Right kidney (tissue), 1 donor: ENCODE results near the gene S100PBP.

Source experiments
- DNase-seq: peaks from one replicate; pipeline ENCODE4 v3.0.0-alpha.2; 2016

The S100PBP gene

DNA sequence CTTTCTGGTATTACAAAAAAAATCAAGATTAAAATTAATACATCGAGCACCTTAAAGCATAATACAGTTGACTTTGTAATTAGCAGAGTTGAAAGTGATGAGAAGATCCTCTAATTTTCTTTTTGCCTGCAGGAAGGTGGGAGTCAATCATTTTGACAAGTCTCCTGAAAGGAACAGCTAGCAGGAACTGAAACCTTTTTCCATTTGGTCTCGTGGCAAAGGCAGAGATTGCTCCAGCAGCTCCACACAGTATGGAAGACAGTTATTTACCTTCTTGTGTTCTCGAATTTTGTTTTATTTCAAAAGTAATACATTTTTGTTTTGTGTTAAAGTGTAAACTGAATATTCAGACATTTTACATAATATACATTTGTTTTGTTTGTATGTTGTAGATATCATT is 7.7 kb downstream of the S100PBP start:
- DNase-seq: no peak

DNA sequence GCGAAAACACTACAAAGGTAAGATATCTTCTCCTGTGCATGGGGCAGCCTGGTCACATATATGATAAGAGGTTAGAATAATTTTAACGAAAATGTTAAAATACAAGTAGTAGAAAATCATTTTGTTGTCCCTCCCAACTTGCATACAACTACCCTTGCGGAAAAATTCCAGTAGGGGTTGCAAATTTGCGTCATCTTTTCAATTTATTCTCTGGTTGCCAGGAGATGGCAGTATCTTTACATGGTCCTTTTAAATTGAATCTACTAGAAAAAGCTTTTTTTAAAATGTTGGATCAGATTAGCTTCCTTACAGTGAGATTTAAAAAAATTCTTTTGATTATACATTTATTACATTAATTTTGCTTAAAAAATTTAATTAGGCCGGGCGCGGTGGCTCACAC is 10.9 kb downstream of the S100PBP start:
- no peak for DNase-seq

DNA sequence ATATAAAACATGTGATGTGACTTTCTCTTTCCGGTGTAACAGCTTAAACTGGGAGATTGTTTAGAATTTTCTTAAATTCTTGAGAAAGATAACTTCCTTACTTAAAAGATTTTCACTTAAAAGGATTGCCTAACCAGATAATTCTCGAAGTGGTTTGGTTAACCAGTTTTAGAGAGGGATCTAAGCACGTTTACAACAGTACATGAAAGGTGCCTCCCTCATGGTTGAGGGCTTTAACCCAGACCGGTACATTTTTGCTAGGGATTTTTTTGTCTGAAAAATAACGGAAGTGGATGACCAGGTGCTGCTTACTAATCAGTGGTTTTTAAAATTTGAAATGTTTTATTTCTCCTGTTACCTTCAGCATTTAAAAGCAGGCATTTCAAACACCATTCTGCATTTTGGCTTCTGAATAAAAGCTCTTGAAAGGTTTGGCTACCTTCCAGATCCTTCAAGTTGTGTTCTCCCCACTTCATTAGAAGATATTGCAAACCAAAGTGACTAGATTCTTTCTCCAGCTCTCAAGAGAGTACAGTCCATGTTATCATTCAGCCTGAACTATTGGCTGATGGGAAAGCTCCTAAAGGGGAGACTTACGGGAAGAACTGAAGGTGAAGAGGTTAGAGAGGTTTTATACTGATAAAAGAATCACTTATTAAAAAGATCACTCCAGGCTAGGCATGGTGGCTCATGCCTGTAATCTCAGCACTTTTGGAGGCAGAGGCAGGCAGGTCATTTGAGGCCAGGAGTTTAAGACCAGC is 12.8 kb downstream of the S100PBP start:
- DNase-seq: no peak

DNA sequence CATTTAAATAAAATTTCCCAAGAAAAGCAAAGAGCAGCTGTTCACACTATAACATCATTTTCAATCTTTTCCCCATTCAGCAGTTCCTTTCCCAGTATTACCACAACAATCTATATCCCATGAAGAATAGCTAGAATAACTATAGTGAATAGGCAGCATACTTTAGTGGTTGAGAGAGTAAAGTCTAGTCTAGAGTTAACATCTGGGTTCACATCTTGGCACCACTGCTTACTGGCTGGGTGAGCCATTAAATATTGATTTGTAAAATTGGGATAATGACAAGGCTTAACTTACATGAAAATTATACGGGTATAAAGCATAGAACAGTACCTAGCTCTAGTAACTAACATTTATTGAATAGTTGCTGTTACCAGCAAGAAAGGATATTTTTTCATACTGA is 14.4 kb downstream of the S100PBP start:
- DNase-seq: no peak

DNA sequence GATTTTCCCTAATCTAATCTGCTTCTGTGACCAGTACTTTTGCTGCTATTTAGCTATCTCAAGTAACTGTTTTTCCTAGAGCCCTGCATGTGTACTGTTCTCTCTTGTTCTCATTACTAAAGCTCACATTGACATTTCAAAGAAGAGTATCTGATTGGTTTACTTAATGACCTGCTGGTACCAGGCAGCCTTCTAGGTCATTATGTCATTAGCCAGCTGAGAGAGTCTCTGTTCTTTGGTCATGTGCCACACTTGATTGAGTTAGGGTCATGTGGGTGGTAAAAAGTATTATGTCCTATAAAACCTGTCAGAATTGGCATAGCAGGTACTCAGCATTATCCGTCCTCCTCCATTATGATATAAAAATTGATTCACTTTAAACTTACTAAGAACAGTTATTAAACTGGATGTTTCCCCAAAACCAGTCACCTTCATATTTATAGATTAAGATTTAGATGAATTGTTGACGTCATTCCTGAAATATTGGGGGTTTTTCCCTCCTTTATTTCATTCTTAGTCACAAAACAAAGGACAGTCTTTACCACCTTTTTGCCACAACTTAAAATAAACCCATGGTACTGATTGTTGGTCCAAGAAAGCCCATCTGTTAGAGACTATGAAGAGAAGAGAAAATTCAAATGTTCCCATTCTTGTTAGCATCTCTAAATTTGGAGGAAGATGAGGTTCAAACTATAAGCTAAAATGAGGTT is 31.1 kb downstream of the S100PBP start:
- DNase-seq: no peak

DNA sequence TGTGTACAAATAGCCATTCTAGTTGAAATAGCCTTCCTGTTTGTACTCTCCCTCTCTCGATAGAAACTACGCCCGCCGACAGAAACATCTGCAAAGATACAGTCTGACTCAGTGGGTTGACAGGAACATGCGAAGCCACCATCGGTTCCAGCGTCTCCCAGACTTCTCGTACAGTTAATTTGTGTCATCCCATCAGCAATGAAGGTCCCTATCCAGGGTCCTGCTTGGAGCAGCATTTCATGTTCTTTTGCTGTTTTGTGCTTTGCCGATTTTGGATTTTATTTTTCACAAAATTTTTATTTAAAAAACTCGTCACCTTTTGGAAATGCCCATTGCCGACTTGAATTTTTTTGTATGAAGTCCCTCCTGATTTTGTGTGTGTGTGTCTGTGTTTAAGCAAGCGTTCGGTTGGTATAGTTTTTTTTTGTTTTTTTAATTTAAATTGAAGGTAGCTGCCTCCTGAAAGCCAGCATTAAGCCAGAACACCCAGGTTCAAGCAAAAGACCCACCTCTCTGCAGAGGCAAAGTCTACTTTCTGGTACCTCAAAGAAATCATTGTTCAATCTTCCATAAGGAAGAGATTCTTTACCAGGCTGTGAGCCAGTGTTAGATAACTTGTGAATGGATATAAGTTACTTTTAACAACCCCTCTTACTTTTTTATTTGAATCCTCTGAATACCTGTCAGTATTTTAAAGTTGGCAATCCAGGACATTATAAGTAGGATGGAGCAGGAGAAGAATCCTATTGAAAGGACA is 38.6 kb downstream of the S100PBP start:
- no peak for DNase-seq

- DNase-seq: no peak
Observed at GRCh38 chr1:32858136-32858535, 40.7 kb downstream of the S100PBP start.

DNA sequence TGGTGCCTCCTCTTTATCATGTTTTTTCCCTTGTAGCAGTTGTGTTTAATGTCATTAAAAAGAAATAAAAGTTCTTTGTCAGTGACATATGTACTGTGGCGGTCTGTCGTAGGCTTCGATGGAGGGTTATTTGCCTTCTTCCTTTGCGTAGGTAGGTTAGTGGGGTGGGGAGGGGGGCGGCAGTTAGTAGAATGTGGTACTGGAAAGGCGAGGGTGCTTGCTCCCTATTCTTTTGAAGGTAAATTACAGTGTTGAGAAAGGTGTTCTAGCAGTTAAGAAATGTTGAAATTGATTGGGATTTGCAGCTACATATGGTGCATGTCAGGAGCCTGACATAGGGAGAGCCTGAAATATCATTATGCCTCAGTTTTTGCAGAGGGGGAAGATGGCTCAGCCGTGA is 41.3 kb downstream of the S100PBP start:
- no peak for DNase-seq

DNA sequence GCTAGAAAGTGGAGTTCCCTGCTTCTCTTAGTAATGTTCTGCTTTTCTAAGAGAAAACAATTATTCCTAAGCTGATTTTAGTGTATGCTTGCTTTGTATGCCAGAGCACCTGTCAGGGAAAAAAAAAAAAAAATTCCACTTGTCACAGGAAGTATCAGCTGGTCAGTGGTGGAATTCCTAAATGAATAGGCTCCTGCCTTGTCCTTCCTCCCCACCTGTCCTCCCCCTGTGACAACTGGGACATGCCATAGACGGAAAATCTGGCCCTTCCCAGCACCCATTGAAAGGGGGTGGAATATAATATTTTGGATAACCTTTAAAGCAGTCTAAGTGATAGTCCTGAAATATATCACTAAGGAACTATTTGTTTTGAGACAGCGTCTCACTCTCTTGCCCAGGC is 42.5 kb downstream of the S100PBP start:
- DNase-seq: no peak

DNA sequence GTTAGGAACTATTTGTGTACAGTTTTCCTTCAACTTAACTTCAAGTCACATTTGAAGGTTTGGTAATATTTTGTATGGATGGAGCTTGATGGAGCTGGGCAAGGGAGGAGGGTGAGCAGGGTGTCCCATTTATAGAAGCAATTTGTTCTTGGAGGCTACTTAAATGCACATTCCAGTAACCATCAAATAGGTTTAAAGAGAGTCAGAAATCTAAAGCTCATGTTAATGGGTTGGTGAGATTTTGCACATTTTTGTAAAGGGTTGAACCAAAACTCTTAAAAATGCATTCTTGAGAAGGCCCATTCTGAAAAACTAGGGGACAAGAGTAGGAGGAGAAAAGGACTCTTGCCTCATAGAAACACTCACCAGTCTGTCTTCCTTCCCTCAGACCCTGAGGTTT is 43.1 kb downstream of the S100PBP start:
- no peak for DNase-seq

DNA sequence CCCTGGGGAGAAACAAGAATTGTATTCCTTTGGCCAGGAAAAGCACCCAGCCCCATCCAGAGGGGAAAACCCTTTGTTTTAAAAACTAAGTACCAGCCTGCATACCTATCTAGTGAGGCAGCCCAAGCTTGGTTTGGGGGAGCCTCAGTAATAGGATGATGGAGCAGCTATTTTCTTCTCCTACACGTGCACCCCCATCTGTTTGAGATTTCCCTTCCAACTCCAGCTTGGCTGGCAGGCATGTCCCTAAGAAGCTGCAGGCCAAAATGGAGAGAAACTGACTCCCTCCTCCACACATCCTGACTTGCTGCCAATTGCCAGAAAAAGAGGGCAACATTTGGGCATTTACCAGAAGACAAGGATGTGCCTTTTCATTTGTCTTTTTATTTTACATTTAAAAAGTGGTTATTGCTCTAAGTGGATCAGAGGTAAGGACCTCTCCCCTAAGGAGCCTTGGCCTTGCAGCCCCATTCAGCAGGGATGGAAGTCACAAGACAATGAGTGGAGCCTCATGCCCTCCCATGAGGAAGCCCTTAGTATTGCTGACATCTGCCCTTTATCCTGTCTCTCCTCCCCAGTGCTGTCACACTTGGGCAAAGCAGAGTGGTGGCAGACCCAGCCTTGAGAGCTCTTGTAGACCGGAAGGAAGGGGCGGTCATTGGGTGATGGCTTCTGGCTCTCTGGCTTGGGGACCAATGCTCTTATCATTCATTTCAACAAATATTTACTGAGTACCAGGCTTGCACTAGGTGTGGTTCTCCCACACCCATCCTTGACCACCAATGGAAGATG is 44.6 kb downstream of the S100PBP start:
- no peak for DNase-seq

- DNase-seq: no peak
Observed at GRCh38 chr1:32863218-32863880, 45.9 kb downstream of the S100PBP start.

GRCh38 chr1:32863881-32864245 is 46.4 kb downstream of the S100PBP start:
- no peak for DNase-seq

GRCh38 chr1:32864375-32865019 is 47.0 kb downstream of the S100PBP start:
- no peak for DNase-seq

- no peak for DNase-seq
Observed at GRCh38 chr1:32865639-32866405, 48.4 kb downstream of the S100PBP start.

- no peak for DNase-seq
Observed at GRCh38 chr1:32867151-32867550, 49.7 kb downstream of the S100PBP start.

GRCh38 chr1:32867671-32868070 is 50.2 kb downstream of the S100PBP start:
- DNase-seq: no peak

DNA sequence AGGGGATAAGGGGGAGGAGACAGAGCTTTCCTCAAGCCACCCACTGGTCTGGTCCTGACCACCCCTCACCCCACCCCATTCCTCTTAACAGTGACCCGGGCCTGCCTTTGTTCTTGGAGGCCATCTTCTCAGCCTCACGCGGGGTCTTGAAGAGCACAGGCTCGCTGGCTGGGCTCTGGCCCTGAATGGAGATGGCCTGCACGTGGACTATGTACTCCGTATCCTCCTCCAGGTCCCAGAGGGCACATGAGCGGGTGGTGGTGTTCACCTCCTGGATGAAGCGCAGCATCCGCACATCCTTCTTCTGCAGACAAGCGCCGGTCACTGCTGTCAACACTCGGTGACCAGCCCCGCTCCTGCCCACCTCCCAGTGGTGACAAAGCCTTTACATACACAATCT is 50.6 kb downstream of the S100PBP start:
- no peak for DNase-seq

GRCh38 chr1:32868806-32869455 is 51.5 kb downstream of the S100PBP start:
- no peak for DNase-seq
